A549 (cell line): ENCODE measurements around the gene THOC7. TPM values are rescaled to one million over a fixed set of nuclear protein-coding genes. Genes with fewer than 3 reads are reported as not detected.

Experiments
- ATAC-seq, 2 experiments: fragments of 200-7000 bp in 1 of 2; fragments of >200 bp in 1 of 2; cut with Nextera tagmentation in 1 of 2; cut with Tn5 transposase in 1 of 2; 3 replicates each; pipeline versions ENCODE4 v1.8.0 to v1.9.1; 2018 to 2020; ENCODE audit warnings: mild to moderate bottlenecking in 1 of 2, moderate library complexity in 1 of 2
- CTCF ChIA-PET: fragments of 300-600 bp; sonication (Branson Sonifier 250); formaldehyde crosslinking; extraction: SDS; loops from one replicate; lab custom pipeline; 2021; ENCODE audit warnings: antibody characterized with exemption, inconsistent platforms; lab: Yijun Ruan, JAX
- POLR2A ChIA-PET: fragments of 350-600 bp; formaldehyde crosslinking; extraction: SDS; loops from one replicate; lab custom pipeline; 2021; ENCODE audit warnings: antibody characterized with exemption, inconsistent platforms; lab: Yijun Ruan, JAX
- DNase-seq, 2 experiments: peaks; one replicate each; pipeline versions ENCODE4 v3.0.0 to v3.0.0-alpha.2; 2011 to 2016; ENCODE audit warnings: low read depth in 1 of 2, low spot score in 1 of 2
- FAIRE-seq: peaks from 2 replicates; lab custom pipeline; 2011; peaks lifted over from hg19 to GRCh38; lab: Jason Lieb, UNC
- H3K27ac ChIP-seq, 2 experiments: fragments of >200 bp; sonication (Bioruptor Twin); formaldehyde crosslinking; 3 replicates each; pipeline ENCODE4 v1.5.1; 2016 to 2017
- H3K4me1 ChIP-seq: fragments of >200 bp; sonication (Bioruptor Twin); formaldehyde crosslinking; 3 replicates; pipeline ENCODE4 v1.6.1; 2016
- H3K4me2 ChIP-seq: fragments of >200 bp; sonication (Bioruptor Twin); formaldehyde crosslinking; 3 replicates; pipeline ENCODE4 v1.6.1; 2016
- H3K4me3 ChIP-seq: fragments of >200 bp; sonication (Bioruptor Twin); formaldehyde crosslinking; 3 replicates; pipeline ENCODE4 v1.5.1; 2016
- H3K9me3 ChIP-seq: fragments of >200 bp; sonication (Bioruptor Twin); formaldehyde crosslinking; 3 replicates; pipeline ENCODE4 v1.6.1; 2016
- CEBPB ChIP-seq, 2 experiments: fragments of >200 bp in 1 of 2; sonication (Bioruptor Twin) in 1 of 2; formaldehyde crosslinking in 1 of 2; IDR thresholded peaks; 2 replicates each; pipeline ENCODE4 v1.6.1; 2012 to 2016
- CHD2 ChIP-seq: fragments of 150-350 bp; IDR thresholded peaks from 2 replicates; pipeline ENCODE4 v1.6.1; 2014; ENCODE audit warnings: low read length; ENCODE audit not compliant: partially characterized antibody
- EHF ChIP-seq: fragments of 250-450 bp; sonication (Bioruptor Pico); IDR thresholded peaks from 2 replicates; pipeline ENCODE4 v1.5.0; 2020; ENCODE audit warnings: mild to moderate bottlenecking
- ESRRA ChIP-seq: fragments of 150-350 bp; IDR thresholded peaks from 2 replicates; pipeline ENCODE4 v1.6.1; 2014; ENCODE audit warnings: mild to moderate bottlenecking, low read length, borderline replicate concordance
- FOSB ChIP-seq: fragments of 250-450 bp; sonication (Bioruptor Pico); IDR thresholded peaks from 2 replicates; pipeline ENCODE4 v1.5.0; 2020; ENCODE audit warnings: mild to moderate bottlenecking, moderate library complexity
- FOXS1 ChIP-seq: fragments of 250-450 bp; sonication (Bioruptor Pico); IDR thresholded peaks from 2 replicates; pipeline ENCODE4 v1.5.0; 2020; ENCODE audit warnings: mild to moderate bottlenecking, moderate library complexity
- HDAC2 ChIP-seq: fragments of 200-600 bp; sonication (generic); IDR thresholded peaks from 2 replicates; pipeline ENCODE4 v1.6.1; 2016
- HOXB5 ChIP-seq: fragments of 250-450 bp; sonication (Bioruptor Pico); IDR thresholded peaks from 2 replicates; pipeline ENCODE4 v1.5.0; 2020; ENCODE audit warnings: mild to moderate bottlenecking, moderate library complexity
- KDM5A ChIP-seq: fragments of 200-600 bp; sonication (generic); IDR thresholded peaks from 2 replicates; pipeline ENCODE4 v1.6.1; 2016; ENCODE audit warnings: antibody characterized with exemption, mild to moderate bottlenecking
- NFE2L2 ChIP-seq: fragments of 150-350 bp; conservative IDR thresholded peaks from 2 replicates; pipeline ENCODE4 v1.6.1; 2014; ENCODE audit warnings: low read length
- NPAS2 ChIP-seq: fragments of 250-450 bp; sonication (Bioruptor Pico); IDR thresholded peaks from 2 replicates; pipeline ENCODE4 v1.8.0; 2022; ENCODE audit warnings: mild to moderate bottlenecking, moderate library complexity, borderline replicate concordance
- PHF8 ChIP-seq: fragments of 200-600 bp; sonication (generic); IDR thresholded peaks from 2 replicates; pipeline ENCODE4 v1.6.1; 2016; ENCODE audit warnings: low read depth, mild to moderate bottlenecking, antibody characterized with exemption, moderate library complexity, borderline replicate concordance
- SREBF2 ChIP-seq: fragments of 450-650 bp; IDR thresholded peaks from 2 replicates; pipeline ENCODE4 v1.6.1; 2014; ENCODE audit warnings: mild to moderate bottlenecking, moderate library complexity
- WGBS: methylation state at CpG from one replicate; pipeline ENCODE4 v1.1.6; 2017; ENCODE audit errors: missing lambda C conversion rate; 5-methylcytosine and 5-hydroxymethylcytosine counted together
- polyA plus RNA-seq, 4 experiments: library from polyadenylated mRNA; depleted of rRNA in 3 of 4; stranded (reverse); fragments of >200 nt; fragmentation: RNase III in 1 of 4; extraction: RNeasy Plus Mini Kit Qiagen cat#74134 plus additional on column Dnase treatment in 1 of 4; gene quantifications; 2 replicates in 3 of 4; 3 replicates in 1 of 4; pipeline ENCODE4 v1.2.3, GENCODE V29; 2011 to 2017
- TF ChIP-seq, protein P1 (sequence below): IDR thresholded peaks from 2 replicates; pipeline ENCODE4 v1.6.1; 2012; ENCODE audit warnings: low read depth, borderline replicate concordance
- TF ChIP-seq, protein P2 (sequence below): IDR thresholded peaks from 2 replicates; pipeline ENCODE4 v1.6.1; 2012
- TF ChIP-seq, protein P3 (sequence below): fragments of 450-650 bp; IDR thresholded peaks from 2 replicates; pipeline ENCODE4 v1.6.1; 2014; ENCODE audit warnings: antibody characterized with exemption
- TF ChIP-seq, protein P4 (sequence below): fragments of >200 bp; sonication (Bioruptor Twin); formaldehyde crosslinking; IDR thresholded peaks from 3 replicates; pipeline ENCODE4 v1.5.1; 2016
- TF ChIP-seq, protein P5 (sequence below): fragments of 200-600 bp; sonication (generic); IDR thresholded peaks from 2 replicates; pipeline ENCODE4 v1.6.1; 2016; ENCODE audit warnings: antibody characterized with exemption, mild to moderate bottlenecking, moderate library complexity

The THOC7 gene
- polyA plus RNA-seq, 2 of the 4 experiments (the other 2 are of a cell fraction), result 65.2 to 71.7 TPM

DNA sequence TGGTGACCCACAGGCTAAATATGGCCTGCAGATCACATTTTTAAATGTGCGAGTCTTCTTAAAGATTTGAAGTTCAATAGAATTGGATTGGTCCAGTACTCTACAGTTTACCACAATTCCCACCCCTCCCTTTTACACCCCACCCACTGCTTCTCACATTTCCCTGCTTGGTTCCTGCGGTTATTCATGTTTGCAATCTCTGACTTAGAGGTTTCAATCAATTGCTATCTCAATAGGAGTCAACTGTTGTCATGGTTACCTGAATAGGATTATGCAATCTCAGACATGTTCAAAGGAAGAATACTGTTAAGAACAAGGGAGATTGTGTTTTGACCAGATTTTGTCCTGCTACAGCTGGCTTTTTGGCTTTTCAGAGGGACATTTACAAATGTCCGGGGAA lies 49.4 kb downstream of the THOC7 start:
- Histone ChIP-seq H3K4me1 (no peaks in the 10 kb centered on the region), H3K4me3 (no peak overlapping the region), H3K9me3 (no peaks in the 10 kb centered on the region), H3K27ac (no peak overlapping the region)
- 95% methylated on average over 3 of the region's 3 CpGs for WGBS
- ChIA-PET POLR2A (no interaction called here), CTCF (interaction anchor here (1.1 to 2.1 kb wide), 2 partner anchors 462 to 464 kb away, joined by 3 to 10 read pairs; no protein-coding TSS in a partner anchor)
- FAIRE-seq, result no peak
- no peak for DNase-seq
- no peak for ATAC-seq
- TF ChIP-seq, protein P1, sequence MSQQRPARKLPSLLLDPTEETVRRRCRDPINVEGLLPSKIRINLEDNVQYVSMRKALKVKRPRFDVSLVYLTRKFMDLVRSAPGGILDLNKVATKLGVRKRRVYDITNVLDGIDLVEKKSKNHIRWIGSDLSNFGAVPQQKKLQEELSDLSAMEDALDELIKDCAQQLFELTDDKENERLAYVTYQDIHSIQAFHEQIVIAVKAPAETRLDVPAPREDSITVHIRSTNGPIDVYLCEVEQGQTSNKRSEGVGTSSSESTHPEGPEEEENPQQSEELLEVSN, result no peak
- TF ChIP-seq, protein P2, sequence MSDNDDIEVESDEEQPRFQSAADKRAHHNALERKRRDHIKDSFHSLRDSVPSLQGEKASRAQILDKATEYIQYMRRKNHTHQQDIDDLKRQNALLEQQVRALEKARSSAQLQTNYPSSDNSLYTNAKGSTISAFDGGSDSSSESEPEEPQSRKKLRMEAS, result no peak
- TF ChIP-seq KDM5A (no peak), ESRRA (no peak), EHF (CRISPR knock-in tag) (no peak), FOSB (no peak), SREBF2 (no peak), PHF8 (no peak)
- TF ChIP-seq, protein P3, sequence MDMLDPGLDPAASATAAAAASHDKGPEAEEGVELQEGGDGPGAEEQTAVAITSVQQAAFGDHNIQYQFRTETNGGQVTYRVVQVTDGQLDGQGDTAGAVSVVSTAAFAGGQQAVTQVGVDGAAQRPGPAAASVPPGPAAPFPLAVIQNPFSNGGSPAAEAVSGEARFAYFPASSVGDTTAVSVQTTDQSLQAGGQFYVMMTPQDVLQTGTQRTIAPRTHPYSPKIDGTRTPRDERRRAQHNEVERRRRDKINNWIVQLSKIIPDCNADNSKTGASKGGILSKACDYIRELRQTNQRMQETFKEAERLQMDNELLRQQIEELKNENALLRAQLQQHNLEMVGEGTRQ, result no peak
- TF ChIP-seq, protein P4, sequence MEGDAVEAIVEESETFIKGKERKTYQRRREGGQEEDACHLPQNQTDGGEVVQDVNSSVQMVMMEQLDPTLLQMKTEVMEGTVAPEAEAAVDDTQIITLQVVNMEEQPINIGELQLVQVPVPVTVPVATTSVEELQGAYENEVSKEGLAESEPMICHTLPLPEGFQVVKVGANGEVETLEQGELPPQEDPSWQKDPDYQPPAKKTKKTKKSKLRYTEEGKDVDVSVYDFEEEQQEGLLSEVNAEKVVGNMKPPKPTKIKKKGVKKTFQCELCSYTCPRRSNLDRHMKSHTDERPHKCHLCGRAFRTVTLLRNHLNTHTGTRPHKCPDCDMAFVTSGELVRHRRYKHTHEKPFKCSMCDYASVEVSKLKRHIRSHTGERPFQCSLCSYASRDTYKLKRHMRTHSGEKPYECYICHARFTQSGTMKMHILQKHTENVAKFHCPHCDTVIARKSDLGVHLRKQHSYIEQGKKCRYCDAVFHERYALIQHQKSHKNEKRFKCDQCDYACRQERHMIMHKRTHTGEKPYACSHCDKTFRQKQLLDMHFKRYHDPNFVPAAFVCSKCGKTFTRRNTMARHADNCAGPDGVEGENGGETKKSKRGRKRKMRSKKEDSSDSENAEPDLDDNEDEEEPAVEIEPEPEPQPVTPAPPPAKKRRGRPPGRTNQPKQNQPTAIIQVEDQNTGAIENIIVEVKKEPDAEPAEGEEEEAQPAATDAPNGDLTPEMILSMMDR, result no peak
- TF ChIP-seq, all 56 proteins: peak for 0
- H3K4me2 ChIP-seq, result no peak overlapping the region

DNA sequence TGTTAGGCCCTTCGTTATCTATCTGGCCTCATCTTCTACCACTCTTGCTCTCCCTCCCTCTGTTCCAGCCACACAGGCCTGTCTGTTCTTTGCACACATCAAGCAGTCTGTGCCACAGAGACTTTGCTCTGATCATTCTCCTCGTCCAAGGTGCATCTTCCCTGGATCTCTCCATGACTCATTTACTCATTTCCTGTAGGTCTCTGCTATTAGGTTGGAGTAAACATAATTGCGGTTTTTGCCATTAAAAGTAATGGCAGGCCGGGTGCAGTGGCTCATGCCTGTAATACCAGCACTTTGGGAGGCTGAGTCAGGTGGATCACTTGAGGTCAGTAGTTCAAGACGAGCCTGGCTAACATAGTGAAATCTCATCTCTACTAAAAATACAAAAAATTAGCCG lies 54.0 kb downstream of the THOC7 start:
- TF ChIP-seq NFE2L2 (no peak), CHD2 (no peak), HDAC2 (no peak), HOXB5 (CRISPR knock-in tag) (no peak), NPAS2 (CRISPR knock-in tag) (no peak), FOXS1 (CRISPR knock-in tag) (no peak), CEBPB (IDR thresholded peaks at IDR 0.05) (no peak)
- TF ChIP-seq, protein P2, result no peak
- TF ChIP-seq, protein P5, sequence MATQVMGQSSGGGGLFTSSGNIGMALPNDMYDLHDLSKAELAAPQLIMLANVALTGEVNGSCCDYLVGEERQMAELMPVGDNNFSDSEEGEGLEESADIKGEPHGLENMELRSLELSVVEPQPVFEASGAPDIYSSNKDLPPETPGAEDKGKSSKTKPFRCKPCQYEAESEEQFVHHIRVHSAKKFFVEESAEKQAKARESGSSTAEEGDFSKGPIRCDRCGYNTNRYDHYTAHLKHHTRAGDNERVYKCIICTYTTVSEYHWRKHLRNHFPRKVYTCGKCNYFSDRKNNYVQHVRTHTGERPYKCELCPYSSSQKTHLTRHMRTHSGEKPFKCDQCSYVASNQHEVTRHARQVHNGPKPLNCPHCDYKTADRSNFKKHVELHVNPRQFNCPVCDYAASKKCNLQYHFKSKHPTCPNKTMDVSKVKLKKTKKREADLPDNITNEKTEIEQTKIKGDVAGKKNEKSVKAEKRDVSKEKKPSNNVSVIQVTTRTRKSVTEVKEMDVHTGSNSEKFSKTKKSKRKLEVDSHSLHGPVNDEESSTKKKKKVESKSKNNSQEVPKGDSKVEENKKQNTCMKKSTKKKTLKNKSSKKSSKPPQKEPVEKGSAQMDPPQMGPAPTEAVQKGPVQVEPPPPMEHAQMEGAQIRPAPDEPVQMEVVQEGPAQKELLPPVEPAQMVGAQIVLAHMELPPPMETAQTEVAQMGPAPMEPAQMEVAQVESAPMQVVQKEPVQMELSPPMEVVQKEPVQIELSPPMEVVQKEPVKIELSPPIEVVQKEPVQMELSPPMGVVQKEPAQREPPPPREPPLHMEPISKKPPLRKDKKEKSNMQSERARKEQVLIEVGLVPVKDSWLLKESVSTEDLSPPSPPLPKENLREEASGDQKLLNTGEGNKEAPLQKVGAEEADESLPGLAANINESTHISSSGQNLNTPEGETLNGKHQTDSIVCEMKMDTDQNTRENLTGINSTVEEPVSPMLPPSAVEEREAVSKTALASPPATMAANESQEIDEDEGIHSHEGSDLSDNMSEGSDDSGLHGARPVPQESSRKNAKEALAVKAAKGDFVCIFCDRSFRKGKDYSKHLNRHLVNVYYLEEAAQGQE, result no peak
- ATAC-seq, result no peak
- ChIA-PET CTCF (interaction anchor here (0.6 kb wide), 1 partner anchor 1806 kb away, joined by 3 read pairs; no protein-coding TSS in a partner anchor), POLR2A (no interaction called here)
- H3K9me3 ChIP-seq, result no peaks in the 10 kb centered on the region
- no peak overlapping the region for H3K4me3 ChIP-seq
- no peak overlapping the region for H3K27ac ChIP-seq
- H3K4me2 ChIP-seq, result no peak overlapping the region
- no peaks in the 10 kb centered on the region for H3K4me1 ChIP-seq
- DNase-seq, result no peak
- WGBS, result 63% methylated on average over 6 of the region's 6 CpGs
- no peak for FAIRE-seq
